ENCODE results near the gene RAD51B. TPM values are rescaled to one million over a fixed set of nuclear protein-coding genes. Genes with fewer than 3 reads are reported as not detected.

RAD51B gene
- total RNA-seq, 1 experiment from 2014 or later = 16.7 TPM

GRCh38 chr14:68109132-68109900, 289.7 kb downstream of the RAD51B start:
- no peak overlapping the region for H3T11ph ChIP-seq (ENCODE audit: low read length)
- no peak overlapping the region for H3K23ac ChIP-seq (ENCODE audit: insufficient read length, low read depth, low read length)
- no peak overlapping the region for H2BK12ac ChIP-seq (ENCODE audit: insufficient read length, low read depth, low read length)
- H3K4me1 ChIP-seq (ENCODE audit: insufficient read depth, low read length) = no peaks in the 10 kb centered on the region; the same call in 1 of the 2 replicates
- TF ChIP-seq CTCF (conservative IDR thresholded peaks at IDR 0.05) = no peak
- H3K14ac ChIP-seq (ENCODE audit: insufficient read depth, low read length) = no peak overlapping the region
- no CpG with 5 or more reads among the region's 4 CpGs for WGBS (ENCODE audit: extremely low coverage, insufficient read length, low lambda C conversion rate)
- H3K18ac ChIP-seq (ENCODE audit: insufficient read length, low read depth, low read length) = no peak overlapping the region
- no peak overlapping the region for H3K4me2 ChIP-seq (ENCODE audit: insufficient read depth, insufficient read length, low read length)
- no peak overlapping the region for H4K5ac ChIP-seq (ENCODE audit: insufficient read length, low read depth, low read length)
- H2BK120ac ChIP-seq (ENCODE audit: low read depth, low read length, poor library complexity, severe bottlenecking) = no peak overlapping the region
- H4K8ac ChIP-seq (replicated peaks; ENCODE audit: insufficient read length, low read depth, low read length) = no peak overlapping the region
- no peaks in the 10 kb centered on the region for H4K20me1 ChIP-seq (ENCODE audit: control insufficient read depth, insufficient read depth, insufficient read length)
- no peak overlapping the region for H2BK20ac ChIP-seq (ENCODE audit: low read depth, low read length, poor library complexity, severe bottlenecking)
- no peak overlapping the region for H2AFZ ChIP-seq (ENCODE audit: low read length)
- no peak overlapping the region for H3K27ac ChIP-seq (ENCODE audit: insufficient read length, low read depth, low read length)
- H3K79me1 ChIP-seq (ENCODE audit: insufficient read depth, low read depth, low read length, poor library complexity, severe bottlenecking) = no peaks in the 10 kb centered on the region
- H3K4me3 Mint-ChIP-seq = no peak overlapping the region
- H3K56ac ChIP-seq (ENCODE audit: insufficient read length, low read depth, low read length) = no peak overlapping the region
- H3K9ac ChIP-seq (ENCODE audit: extremely low read depth, insufficient read length, low read length) = no peak overlapping the region
- H3K23me2 ChIP-seq (ENCODE audit: insufficient read length, low read depth, low read length, poor library complexity, severe bottlenecking) = no peaks in the 10 kb centered on the region
- no peak overlapping the region for H2BK15ac ChIP-seq (ENCODE audit: low read depth, low read length)
- no peak for DNase-seq
- H3K27me3 Mint-ChIP-seq (ENCODE audit: low read depth) = no peaks in the 10 kb centered on the region
- H2AK5ac ChIP-seq (ENCODE audit: insufficient read length, low read length) = no peak overlapping the region
- no peaks in the 10 kb centered on the region for H3K36me3 Mint-ChIP-seq (ENCODE audit: insufficient read depth in 1 of 3, low read depth in 3 of 3)
- no peak overlapping the region for H3K4ac ChIP-seq (ENCODE audit: low read depth, low read length)
- no peaks in the 10 kb centered on the region for H3K79me2 ChIP-seq (ENCODE audit: insufficient read depth, low read length)
- H3K9me3 Mint-ChIP-seq = no peaks in the 10 kb centered on the region
- H2BK5ac ChIP-seq (ENCODE audit: insufficient read length, low read length) = no peak overlapping the region
- no peak overlapping the region for H4K91ac ChIP-seq (ENCODE audit: insufficient read length, low read depth, low read length)
- H3K4me1 Mint-ChIP-seq = peaks cover 7 to 35% of the 10 kb centered on the region in 2 experiments
- H3K27ac Mint-ChIP-seq = no peak overlapping the region
- H3K27me3 ChIP-seq (ENCODE audit: insufficient read depth, low read length) = no peaks in the 10 kb centered on the region; the same call in 1 of the 2 replicates
- no peaks in the 10 kb centered on the region for H3K9me3 ChIP-seq (ENCODE audit: control insufficient read depth, low read depth, low read length)
